HG03097 (cell line): Measurements from ENCODE around the gene ASAH2B.

Experiments used
- ATAC-seq: cut with Tn5 transposase; IDR thresholded peaks from one replicate; pipeline ENCODE4 v1.9.1; 2021; ENCODE audit not compliant: unreplicated experiment, low FRiP score

ASAH2B gene

DNA sequence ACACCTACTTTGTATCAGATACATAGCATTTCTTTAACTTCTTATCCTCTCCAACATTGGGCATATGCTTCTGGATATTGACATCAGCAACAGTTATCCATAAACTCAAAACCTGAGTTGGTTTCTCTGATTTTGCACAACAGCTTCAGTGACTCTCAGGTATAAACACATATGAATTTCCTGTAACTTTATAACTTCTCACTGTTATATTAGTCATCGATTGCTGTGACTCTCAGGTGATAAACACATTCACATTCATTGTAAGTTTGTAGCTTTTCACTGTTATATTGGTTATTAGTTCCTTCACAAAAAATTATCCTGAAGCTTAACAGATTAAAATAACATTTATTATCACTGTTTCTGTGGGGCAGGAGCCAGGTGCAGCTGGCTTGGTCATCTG is 57.0 kb downstream of the ASAH2B start:
- no peak for ATAC-seq

DNA sequence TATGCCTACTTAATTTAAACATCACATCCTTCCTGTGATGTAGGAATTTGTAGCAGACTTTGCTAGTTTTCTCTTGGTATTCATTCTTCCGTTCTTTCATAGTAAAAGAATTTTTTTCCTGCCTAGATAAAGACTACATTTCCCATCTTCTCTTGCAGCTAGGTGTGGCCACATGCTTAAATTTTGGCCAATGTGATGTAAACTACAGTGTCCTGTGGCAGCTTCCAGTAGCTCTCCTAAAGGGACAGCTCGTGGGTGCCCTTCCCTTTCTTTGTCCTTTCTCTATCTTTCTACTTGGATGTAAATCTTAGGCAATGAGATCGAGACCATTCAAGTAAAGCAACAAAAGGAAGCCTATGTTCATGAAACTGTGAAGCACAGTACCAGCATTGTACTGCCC is 58.6 kb downstream of the ASAH2B start:
- ATAC-seq = no peak

DNA sequence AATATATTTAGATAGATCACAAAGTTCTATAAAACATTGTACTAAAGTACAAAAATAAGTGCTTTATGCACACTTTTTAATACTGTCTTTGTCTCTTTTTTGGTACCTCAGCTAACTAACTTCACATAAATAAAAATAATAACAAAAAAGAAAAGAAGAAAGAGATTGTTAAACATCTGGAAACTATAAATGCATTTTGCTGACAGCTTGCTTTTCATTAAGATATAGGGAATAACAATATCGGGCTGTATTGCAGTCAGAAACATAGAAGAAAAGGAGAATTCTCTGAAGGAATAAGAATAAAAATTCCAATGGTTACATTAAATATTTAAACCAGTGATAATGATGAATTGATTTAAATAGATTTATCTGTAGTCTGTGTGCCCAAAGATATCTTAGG is 59.9 kb downstream of the ASAH2B start:
- ATAC-seq = no peak

- ATAC-seq = no peak
Observed at GRCh38 chr10:50805981-50806622, 66.4 kb downstream of the ASAH2B start.

GRCh38 chr10:50807851-50808776 is 68.4 kb downstream of the ASAH2B start:
- no peak for ATAC-seq
